ENCODE results near the gene PBX3. TPM values are rescaled to one million over a fixed set of nuclear protein-coding genes. Genes with fewer than 3 reads are reported as not detected.
A peak's percentile ranks its signal among the peaks of the same experiment; 100 is the strongest.

PBX3 gene
- total and polyA plus RNA-seq, 2 of the 13 experiments (the other 11 are each of a cell fraction or from before 2014, with no cell fraction given): 6.0 to 11.2 TPM

GRCh38 chr9:125850763-125851162 is 103.6 kb downstream of the PBX3 start (continued):
- no peak for TF ChIP-seq ZNF713 (CRISPR knock-in tag; IDR thresholded peaks at IDR 0.05)
- TF ChIP-seq NFKBIZ (CRISPR knock-in tag; IDR thresholded peaks at IDR 0.05): 0 out of 2 replicates have a peak, but pooled peaks have one; percentile 78
- TF ChIP-seq FOXA1 (IDR thresholded peaks at IDR 0.05): no peak
- TF ChIP-seq FOXA1 (CRISPR knock-in tag; IDR thresholded peaks at IDR 0.05): peak; percentile 47
- TF ChIP-seq ZFP82 (CRISPR knock-in tag; IDR thresholded peaks at IDR 0.05; ENCODE audit: borderline replicate concordance): no peak
- TF ChIP-seq SOX13 (IDR thresholded peaks at IDR 0.05): peak; percentile 69
- peak in 1 of 2 experiments; percentile 86; a peak in 2 of 4 replicates for TF ChIP-seq SOX13 (CRISPR knock-in tag; conservative IDR thresholded peaks at IDR 0.05 in 1 of 2, IDR thresholded peaks at IDR 0.05 in 1 of 2)
- no peak for TF ChIP-seq ZNF205 (CRISPR knock-in tag; IDR thresholded peaks at IDR 0.05)
- no peak for TF ChIP-seq AKNA (CRISPR knock-in tag; IDR thresholded peaks at IDR 0.05; ENCODE audit: borderline replicate concordance)
- no peak for TF ChIP-seq NCOA1 (CRISPR knock-in tag; IDR thresholded peaks at IDR 0.05)
- TF ChIP-seq ISL2 (CRISPR knock-in tag; IDR thresholded peaks at IDR 0.05): peak; percentile 94
- no peak for TF ChIP-seq GZF1 (CRISPR knock-in tag; IDR thresholded peaks at IDR 0.05)
- no peak for TF ChIP-seq PLRG1 (conservative IDR thresholded peaks at IDR 0.05)
- TF ChIP-seq STAG1 (CRISPR knock-in tag; IDR thresholded peaks at IDR 0.05): no peak
- peak; percentile 52 for TF ChIP-seq ELF3 (CRISPR knock-in tag; IDR thresholded peaks at IDR 0.05)
- TF ChIP-seq RFXAP (CRISPR knock-in tag; IDR thresholded peaks at IDR 0.05; ENCODE audit: borderline replicate concordance): no peak
- TF ChIP-seq ZNF562 (CRISPR knock-in tag; IDR thresholded peaks at IDR 0.05; ENCODE audit: borderline replicate concordance): no peak
- no peak; the same call in 1 of the 2 replicates for TF ChIP-seq KAT8 (CRISPR knock-in tag; IDR thresholded peaks at IDR 0.05)
- no peak for TF ChIP-seq SNAI1 (CRISPR knock-in tag; IDR thresholded peaks at IDR 0.05; ENCODE audit: borderline replicate concordance)
- TF ChIP-seq KDM2A (CRISPR knock-in tag; IDR thresholded peaks at IDR 0.05; ENCODE audit: borderline replicate concordance, low read depth): no peak
- peak; percentile 86; the same call in 1 of the 2 replicates for TF ChIP-seq NR2F2 (IDR thresholded peaks at IDR 0.05; ENCODE audit: borderline replicate concordance, low read depth)
- no peak for TF ChIP-seq POLR2G (IDR thresholded peaks at IDR 0.05; ENCODE audit: low read depth, low read length)
- no peak for TF ChIP-seq ZNF737 (CRISPR knock-in tag; IDR thresholded peaks at IDR 0.05; ENCODE audit: borderline replicate concordance)
- TF ChIP-seq PCBP2 (optimal IDR thresholded peaks at IDR 0.05; ENCODE audit: low read depth, low read length, poor library complexity, severe bottlenecking): no peak
- TF ChIP-seq NR0B2 (CRISPR knock-in tag; IDR thresholded peaks at IDR 0.05): no peak
- TF ChIP-seq RXRB (CRISPR knock-in tag; IDR thresholded peaks at IDR 0.05; ENCODE audit: borderline replicate concordance): peak; percentile 61; the same call in 1 of the 2 replicates
- TF ChIP-seq NCOA5 (CRISPR knock-in tag; IDR thresholded peaks at IDR 0.05): no peak
- no peak for TF ChIP-seq ZBTB14 (CRISPR knock-in tag; IDR thresholded peaks at IDR 0.05)

Measured in HepG2 (cell line).